Mesothelial cell of epicardium (in vitro differentiated cells): ENCODE results near the gene IL19. TPM values are rescaled to one million over a fixed set of nuclear protein-coding genes. Genes with fewer than 3 reads are reported as not detected.

ENCODE experiments used
- DNase-seq, 2 experiments: peaks; one replicate each; pipeline ENCODE4 v3.0.0; 2021; ENCODE audit warnings: low spot score in 2 of 2; ENCODE audit not compliant: unreplicated experiment in 2 of 2
- H3K27ac Mint-ChIP-seq: 2 replicates; pipeline ENCODE4 v1.8.0; 2021; ENCODE audit warnings: mixed read lengths
- H3K27me3 Mint-ChIP-seq: 2 replicates; pipeline ENCODE4 v1.8.0; 2021; ENCODE audit warnings: low read depth, mixed read lengths
- H3K36me3 Mint-ChIP-seq: 2 replicates; pipeline ENCODE4 v1.8.0; 2021; ENCODE audit warnings: mixed read lengths
- H3K4me1 Mint-ChIP-seq: 2 replicates; pipeline ENCODE4 v1.8.0; 2021; ENCODE audit warnings: mixed read lengths
- H3K4me3 Mint-ChIP-seq: 2 replicates; pipeline ENCODE4 v1.8.0; 2021; ENCODE audit warnings: mild to moderate bottlenecking, moderate library complexity, mixed read lengths
- H3K9me3 Mint-ChIP-seq: 2 replicates; pipeline ENCODE4 v1.8.0; 2021; ENCODE audit warnings: mixed read lengths
- CTCF ChIP-seq: fragments of 200-600 bp; sonication (generic); IDR thresholded peaks from one replicate; pipeline ENCODE4 v1.5.0; 2021; ENCODE audit warnings: antibody characterized with exemption; ENCODE audit not compliant: unreplicated experiment
- total RNA-seq: library from RNA; stranded (reverse); gene quantifications from 3 replicates; pipeline ENCODE4 v1.2.1, GENCODE V29; 2021

The IL19 gene
- total RNA-seq, 1 donor from 2014 or later: not detected

- Mint-ChIP-seq H3K9me3 (no peaks in the 10 kb centered on the region), H3K27me3 (peaks cover 28% of the 10 kb centered on the region), H3K27ac (no peak overlapping the region), H3K36me3 (no peaks in the 10 kb centered on the region), H3K4me1 (no peaks in the 10 kb centered on the region), H3K4me3 (no peak overlapping the region)
- DNase-seq: no peak
- no peak for TF ChIP-seq CTCF
These were observed 72.3 kb downstream of the IL19 start for GRCh38 chr1:206842854-206843253.

- Mint-ChIP-seq H3K27me3 (peaks cover 24% of the 10 kb centered on the region), H3K9me3 (peaks cover 3% of the 10 kb centered on the region), H3K27ac (no peak overlapping the region), H3K36me3 (no peaks in the 10 kb centered on the region), H3K4me1 (no peaks in the 10 kb centered on the region), H3K4me3 (no peak overlapping the region)
- DNase-seq: no peak
- no peak for TF ChIP-seq CTCF
These were observed 73.1 kb downstream of the IL19 start for GRCh38 chr1:206843626-206844025.

- H3K27ac Mint-ChIP-seq: no peak overlapping the region
These were observed 75.9 kb downstream of the IL19 start for GRCh38 chr1:206846487-206846886.

GRCh38 chr1:206847337-206847834, 76.8 kb downstream of the IL19 start:
- DNase-seq: no peak
- H3K9me3 Mint-ChIP-seq: peaks cover 31% of the 10 kb centered on the region
- TF ChIP-seq CTCF: no peak
- H3K36me3 Mint-ChIP-seq: no peaks in the 10 kb centered on the region
- peaks cover 28% of the 10 kb centered on the region for H3K27me3 Mint-ChIP-seq
- no peaks in the 10 kb centered on the region for H3K4me1 Mint-ChIP-seq
- no peak overlapping the region for H3K4me3 Mint-ChIP-seq
- H3K27ac Mint-ChIP-seq: no peak overlapping the region

More at GRCh38 chr1:206846487-206846886, 75.9 kb downstream of the IL19 start:
- TF ChIP-seq CTCF: no peak
- Mint-ChIP-seq H3K4me1 (no peaks in the 10 kb centered on the region), H3K9me3 (peaks cover 24% of the 10 kb centered on the region), H3K27me3 (peaks cover 29% of the 10 kb centered on the region), H3K36me3 (no peaks in the 10 kb centered on the region), H3K4me3 (no peak overlapping the region)
- DNase-seq: no peak

GRCh38 chr1:206847946-206848345, 77.4 kb downstream of the IL19 start:
- Mint-ChIP-seq H3K27me3 (peaks cover 29% of the 10 kb centered on the region), H3K4me3 (no peak overlapping the region), H3K9me3 (peaks cover 36% of the 10 kb centered on the region), H3K36me3 (no peaks in the 10 kb centered on the region), H3K27ac (no peak overlapping the region), H3K4me1 (no peaks in the 10 kb centered on the region)
- TF ChIP-seq CTCF: no peak
- no peak for DNase-seq

GRCh38 chr1:206850401-206850800, 79.8 kb downstream of the IL19 start:
- Mint-ChIP-seq H3K27me3 (peaks cover 30% of the 10 kb centered on the region), H3K9me3 (peaks cover 49% of the 10 kb centered on the region), H3K27ac (no peak overlapping the region), H3K36me3 (no peaks in the 10 kb centered on the region), H3K4me3 (no peak overlapping the region), H3K4me1 (no peaks in the 10 kb centered on the region)
- no peak for TF ChIP-seq CTCF
- DNase-seq: no peak
